HepG2 (cell line): Measurements from ENCODE around the gene DAB1. TPM values are rescaled to one million over a fixed set of nuclear protein-coding genes. Genes with fewer than 3 reads are reported as not detected.
A peak's percentile ranks its signal among the peaks of the same experiment; 100 is the strongest.

Experiments used
- DR1 ChIP-seq: sonication (generic); formaldehyde crosslinking; IDR thresholded peaks from 2 replicates; pipeline ENCODE4 v1.8.0; 2021; ENCODE audit warnings: mild to moderate bottlenecking, missing genetic modification reagents, inconsistent platforms
- GFI1 ChIP-seq: sonication (generic); formaldehyde crosslinking; IDR thresholded peaks from 2 replicates; pipeline ENCODE4 v1.5.0; 2020; ENCODE audit warnings: missing genetic modification reagents, mild to moderate bottlenecking, borderline replicate concordance
- HDAC6 ChIP-seq: fragments of 200-600 bp; sonication (generic); IDR thresholded peaks from 2 replicates; pipeline ENCODE4 v1.7.0; 2017; ENCODE audit warnings: mild to moderate bottlenecking, antibody characterized with exemption, low read length, low read depth
- LRRFIP1 ChIP-seq: sonication (generic); formaldehyde crosslinking; conservative IDR thresholded peaks from 2 replicates; pipeline ENCODE4 v1.4.0; 2020; ENCODE audit warnings: missing genetic modification reagents
- NFAT5 ChIP-seq: sonication (generic); formaldehyde crosslinking; IDR thresholded peaks from 2 replicates; pipeline ENCODE4 v1.4.0; 2020; ENCODE audit warnings: missing genetic modification reagents
- PAF1 ChIP-seq: IDR thresholded peaks from 2 replicates; pipeline ENCODE4 v1.6.1; 2016; ENCODE audit warnings: missing genetic modification reagents, missing compliant biosample characterization
- PHF5A ChIP-seq: IDR thresholded peaks from one replicate; pipeline ENCODE4 v1.6.1; 2018; ENCODE audit warnings: low read depth, missing genetic modification reagents; ENCODE audit not compliant: unreplicated experiment
- PHF8 ChIP-seq: sonication (generic); formaldehyde crosslinking; IDR thresholded peaks from 2 replicates; pipeline ENCODE4 v1.5.0; 2020; ENCODE audit warnings: missing genetic modification reagents
- TCF7 ChIP-seq: sonication (generic); IDR thresholded peaks from 2 replicates; pipeline ENCODE4 v1.6.1; 2016; ENCODE audit warnings: antibody characterized with exemption, low read depth
- ZNF512B ChIP-seq: sonication (generic); formaldehyde crosslinking; IDR thresholded peaks from 2 replicates; pipeline ENCODE4 v1.5.1; 2020; ENCODE audit warnings: missing genetic modification reagents, mild to moderate bottlenecking, borderline replicate concordance
- ZNF652 ChIP-seq: IDR thresholded peaks from 2 replicates; pipeline ENCODE4 v1.6.1; 2016; ENCODE audit warnings: low read depth, borderline replicate concordance
- ZNF724P ChIP-seq: sonication (generic); formaldehyde crosslinking; IDR thresholded peaks from 2 replicates; pipeline ENCODE4 v1.8.0; 2022; ENCODE audit warnings: missing genetic modification reagents, borderline replicate concordance
- ZXDC ChIP-seq: sonication (generic); formaldehyde crosslinking; IDR thresholded peaks from 2 replicates; pipeline ENCODE4 v1.5.0; 2020; ENCODE audit warnings: mild to moderate bottlenecking, missing genetic modification reagents
- polyA plus RNA-seq, 8 experiments: library from polyadenylated mRNA; depleted of rRNA in 3 of 8; stranded (reverse) in 7 of 8; unstranded in 1 of 8; fragments of >200 nt; fragmentation: Illumina TruSeq in 4 of 8; extraction: Trizol in 4 of 8; gene quantifications; 2 replicates each; pipeline versions ENCODE4 v1.2.1 to v1.2.3, GENCODE V29; 2011 to 2016; ENCODE audit warnings: low read depth in 4 of 8, missing spikeins in 1 of 8, mixed read lengths in 1 of 8; ENCODE audit not compliant: insufficient read depth in 1 of 8
- total RNA-seq, 5 experiments: library from RNA; depleted of rRNA; stranded (reverse); fragments of >200 nt; fragmentation: Illumina TruSeq; extraction: Trizol; gene quantifications; 2 replicates each; pipeline ENCODE4 v1.2.3, GENCODE V29; 2016; ENCODE audit warnings: low read depth in 1 of 5

DAB1 gene
- total and polyA plus RNA-seq, 2 of the 13 experiments (the other 11 are each of a cell fraction or from before 2014, with no cell fraction given): 0.04 to 0.13 TPM

GRCh38 chr1:57279909-57280666 is 143.8 kb downstream of the DAB1 start (continued):
- TF ChIP-seq ZXDC (CRISPR knock-in tag) (no peak), HDAC6 (no peak), ZNF652 (CRISPR knock-in tag) (peak; percentile 49; the same call in 1 of the 2 replicates), DR1 (no peak), PAF1 (CRISPR knock-in tag) (no peak), TCF7 (peak; percentile 100), PHF5A (peak; percentile 94), ZNF724P (CRISPR knock-in tag) (no peak), ZNF512B (CRISPR knock-in tag) (peak; percentile 79; the same call in 1 of the 2 replicates), GFI1 (CRISPR knock-in tag) (peak; percentile 100), PHF8 (CRISPR knock-in tag) (0 out of 2 replicates have a peak, but pooled peaks have one; percentile 42), LRRFIP1 (CRISPR knock-in tag) (no peak), NFAT5 (CRISPR knock-in tag) (no peak)
